A673 (cell line): ENCODE results near the gene APBA1. TPM values are rescaled to one million over a fixed set of nuclear protein-coding genes. Genes with fewer than 3 reads are reported as not detected.

Experiments used
- BruUV-seq: library from RNA; stranded (reverse); fragments of 400-500 nt; replicated peaks from 2 replicates; lab custom pipeline; 2021; lab: Mats Ljungman, UMichigan
- CTCF ChIA-PET: fragments of 300-600 bp; sonication (Branson Sonifier 250); formaldehyde crosslinking; loops from one replicate; lab custom pipeline; 2022; ENCODE audit warnings: antibody characterized with exemption; lab: Charles Lee
- POLR2A ChIA-PET: fragments of 300-600 bp; sonication (Branson Sonifier 250); formaldehyde crosslinking; loops from one replicate; lab custom pipeline; 2022; ENCODE audit warnings: antibody characterized with exemption; ENCODE audit not compliant: low non-redundant PET; lab: Charles Lee
- DNase-seq: peaks from one replicate; pipeline ENCODE4 v3.0.0-alpha.2; 2015; ENCODE audit warnings: low spot score
- H3K27ac ChIP-seq: fragments of 200-600 bp; sonication (generic); 2 replicates; pipeline ENCODE4 v1.5.1; 2016; ENCODE audit warnings: mixed run types, low read depth, mild to moderate bottlenecking, mixed read lengths, antibody characterized with exemption, low read length; ENCODE audit not compliant: poor library complexity, severe bottlenecking
- H3K27me3 ChIP-seq: fragments of 200-600 bp; sonication (generic); replicated peaks from 2 replicates; pipeline ENCODE4 v1.6.1; 2017; ENCODE audit warnings: mixed run types, low read depth, mild to moderate bottlenecking, mixed read lengths, antibody characterized with exemption, low read length; ENCODE audit not compliant: insufficient read depth, poor library complexity
- H3K36me3 ChIP-seq: fragments of 200-600 bp; sonication (generic); 2 replicates; pipeline ENCODE4 v1.6.1; 2016; ENCODE audit warnings: mixed run types, mild to moderate bottlenecking, mixed read lengths, antibody characterized with exemption, low read length; ENCODE audit not compliant: insufficient read depth, poor library complexity, severe bottlenecking
- H3K4me1 ChIP-seq: fragments of 200-600 bp; sonication (generic); 2 replicates; pipeline ENCODE4 v1.6.1; 2017; ENCODE audit warnings: mixed run types, mild to moderate bottlenecking, mixed read lengths, antibody characterized with exemption, low read length; ENCODE audit not compliant: insufficient read depth, poor library complexity, severe bottlenecking
- H3K4me3 ChIP-seq: fragments of 200-600 bp; sonication (generic); 2 replicates; pipeline ENCODE4 v1.5.1; 2016; ENCODE audit warnings: low read depth, mixed run types, mild to moderate bottlenecking, mixed read lengths, low read length; ENCODE audit not compliant: poor library complexity, severe bottlenecking
- H3K9me3 ChIP-seq: fragments of 200-600 bp; sonication (generic); 2 replicates; pipeline ENCODE4 v1.6.1; 2016; ENCODE audit warnings: mixed run types, low read depth, mild to moderate bottlenecking, mixed read lengths, antibody characterized with exemption, low read length; ENCODE audit not compliant: poor library complexity, severe bottlenecking
- CTCF ChIP-seq: fragments of 300-800, 200-600 bp; sonication (generic); conservative IDR thresholded peaks from 2 replicates; pipeline ENCODE4 v1.5.1; 2017; ENCODE audit warnings: low read depth, mild to moderate bottlenecking, antibody characterized with exemption, low read length, moderate library complexity, mixed read lengths
- EZH2 ChIP-seq: fragments of 200-600 bp; sonication (generic); IDR thresholded peaks from 2 replicates; pipeline ENCODE4 v1.6.1; 2017; ENCODE audit warnings: borderline replicate concordance, low read depth, mild to moderate bottlenecking, mixed read lengths, antibody characterized with exemption, low read length; ENCODE audit not compliant: poor library complexity, severe bottlenecking
- intact Hi-C: fragments of 100-400 bp; cut with micrococcal nuclease; formaldehyde crosslinking; loops from one replicate; pipeline ENCODE4 v1.10.0; 2022; ENCODE audit not compliant: unreplicated experiment
- total RNA-seq: library from RNA; stranded (reverse); gene quantifications from 2 replicates; pipeline ENCODE4 v1.2.3, GENCODE V29; 2021

Gene APBA1
- total RNA-seq, 1 experiment from 2014 or later = 0.13 TPM

- POLR2A ChIA-PET = no interaction called here
- no peak for DNase-seq
Observed at GRCh38 chr9:69621730-69622460, 50.3 kb downstream of the APBA1 start.

GRCh38 chr9:69620731-69621130, 51.4 kb downstream of the APBA1 start:
- TF ChIP-seq EZH2 (no peak), CTCF (no peak)
- POLR2A ChIA-PET = no interaction called here

More at GRCh38 chr9:69621730-69622460, 50.3 kb downstream of the APBA1 start:
- Histone ChIP-seq H3K4me1 (no peaks in the 10 kb centered on the region), H3K27me3 (peaks cover 12% of the 10 kb centered on the region), H3K4me3 (no peak overlapping the region), H3K36me3 (no peaks in the 10 kb centered on the region), H3K9me3 (no peaks in the 10 kb centered on the region), H3K27ac (no peak overlapping the region)
- CTCF ChIA-PET = no interaction called here
- intact Hi-C loops = no loop called here
- BruUV-seq = no TSS peak
- TF ChIP-seq EZH2 = no peak
- no peak for TF ChIP-seq CTCF

GRCh38 chr9:69619233-69619632, 52.9 kb downstream of the APBA1 start:
- H3K36me3 ChIP-seq = no peaks in the 10 kb centered on the region
- no peaks in the 10 kb centered on the region for H3K9me3 ChIP-seq
- ChIA-PET POLR2A (no interaction called here), CTCF (no interaction called here)
- H3K27me3 ChIP-seq = peaks cover 11% of the 10 kb centered on the region
- no peaks in the 10 kb centered on the region for H3K4me1 ChIP-seq
- H3K27ac ChIP-seq = no peak overlapping the region
- no peak overlapping the region for H3K4me3 ChIP-seq
- DNase-seq = no peak
- no TSS peak for BruUV-seq
- TF ChIP-seq EZH2 = no peak
- intact Hi-C loops = no loop called here

More at GRCh38 chr9:69620731-69621130, 51.4 kb downstream of the APBA1 start:
- Histone ChIP-seq H3K4me3 (no peak overlapping the region), H3K27me3 (peaks cover 11% of the 10 kb centered on the region), H3K27ac (no peak overlapping the region), H3K36me3 (no peaks in the 10 kb centered on the region), H3K9me3 (no peaks in the 10 kb centered on the region), H3K4me1 (no peaks in the 10 kb centered on the region)
- no TSS peak for BruUV-seq
- intact Hi-C loops = no loop called here
- no peak for DNase-seq
- CTCF ChIA-PET = interaction anchor here (0.6 kb wide), 1 partner anchor 328 kb away, joined by 3 read pairs; no protein-coding TSS in a partner anchor

GRCh38 chr9:69617006-69617405, 55.2 kb downstream of the APBA1 start:
- Histone ChIP-seq H3K27me3 (peaks cover 18% of the 10 kb centered on the region), H3K27ac (no peak overlapping the region), H3K36me3 (no peaks in the 10 kb centered on the region), H3K4me3 (no peak overlapping the region), H3K9me3 (no peaks in the 10 kb centered on the region), H3K4me1 (no peaks in the 10 kb centered on the region)
- intact Hi-C loops = no loop called here
- DNase-seq = no peak
- no TSS peak for BruUV-seq
- TF ChIP-seq CTCF (no peak), EZH2 (no peak)
- CTCF ChIA-PET = no interaction called here
- POLR2A ChIA-PET = no interaction called here
